ENCODE data around the gene TSHZ1.

Gene TSHZ1

GRCh38 chr18:75276818-75277609 is 66.4 kb downstream of the TSHZ1 start:
- no peak for DNase-seq

- no peak for DNase-seq
Observed at GRCh38 chr18:75277610-75277928, 67.0 kb downstream of the TSHZ1 start.

GRCh38 chr18:75279381-75279780 is 68.8 kb downstream of the TSHZ1 start:
- no peak for DNase-seq

GRCh38 chr18:75280427-75281280 is 70.1 kb downstream of the TSHZ1 start:
- DNase-seq: no peak

GRCh38 chr18:75282746-75283145 is 72.1 kb downstream of the TSHZ1 start:
- no peak for DNase-seq

GRCh38 chr18:75283731-75284130 is 73.1 kb downstream of the TSHZ1 start:
- DNase-seq: no peak

GRCh38 chr18:75284566-75284965 is 74.0 kb downstream of the TSHZ1 start:
- no peak for DNase-seq

GRCh38 chr18:75285876-75286275 is 75.3 kb downstream of the TSHZ1 start:
- DNase-seq: no peak

- DNase-seq: no peak
Observed at GRCh38 chr18:75287006-75287405, 76.4 kb downstream of the TSHZ1 start.

- no peak for DNase-seq
Observed at GRCh38 chr18:75287700-75288099, 77.1 kb downstream of the TSHZ1 start.

- no peak for DNase-seq
Observed at GRCh38 chr18:75289761-75290160, 79.2 kb downstream of the TSHZ1 start.

GRCh38 chr18:75290737-75291358 is 80.3 kb downstream of the TSHZ1 start:
- DNase-seq: no peak

- DNase-seq: no peak
Observed at GRCh38 chr18:75291460-75291859, 80.9 kb downstream of the TSHZ1 start.

GRCh38 chr18:75293591-75293990 is 83.0 kb downstream of the TSHZ1 start:
- no peak for DNase-seq

- DNase-seq: no peak
Observed at GRCh38 chr18:75297731-75298130, 87.1 kb downstream of the TSHZ1 start.

- DNase-seq: no peak
Observed at GRCh38 chr18:75304678-75305557, 94.3 kb downstream of the TSHZ1 start.

GRCh38 chr18:75305984-75306383 is 95.4 kb downstream of the TSHZ1 start:
- DNase-seq: no peak

GRCh38 chr18:75307530-75307929 is 96.9 kb downstream of the TSHZ1 start:
- DNase-seq: no peak

- DNase-seq: no peak
Observed at GRCh38 chr18:75309564-75309963, 99.0 kb downstream of the TSHZ1 start.

- no peak for DNase-seq
Observed at GRCh38 chr18:75314117-75314516, 103.5 kb downstream of the TSHZ1 start.

- no peak for DNase-seq
Observed at GRCh38 chr18:75314606-75315005, 104.0 kb downstream of the TSHZ1 start.

GRCh38 chr18:75316223-75316622 is 105.6 kb downstream of the TSHZ1 start:
- no peak for DNase-seq

- no peak for DNase-seq
Observed at GRCh38 chr18:75316826-75317225, 106.2 kb downstream of the TSHZ1 start.

Measured in CD4-positive, alpha-beta T cell treated with Interleukin-1 beta for 1 hour (primary cell).